Fibroblast of the aortic adventitia (primary cell): Measurements from ENCODE around the gene MGP. TPM values are rescaled to one million over a fixed set of nuclear protein-coding genes. Genes with fewer than 3 reads are reported as not detected.

Source experiments
- DNase-seq: peaks from one replicate; pipeline ENCODE4 v3.0.0-alpha.2; 2010; ENCODE audit warnings: low read depth
- H3K4me3 ChIP-seq: 2 replicates; pipeline ENCODE4 v1.5.1; 2011; ENCODE audit warnings: low read depth, mild to moderate bottlenecking, control low read depth, low read length, moderate library complexity
- total RNA-seq: library from RNA; depleted of rRNA; stranded (reverse); fragments of >200 nt; gene quantifications from 2 replicates; pipeline ENCODE4 v1.2.3, GENCODE V29; 2012; ENCODE audit warnings: low replicate concordance
- TF ChIP-seq, protein P1 (sequence below): IDR thresholded peaks from 2 replicates; pipeline ENCODE4 v1.5.1; 2011; ENCODE audit warnings: mild to moderate bottlenecking, low read length, control low read depth, inconsistent platforms; ENCODE audit not compliant: insufficient read depth

Gene MGP
- total RNA-seq, 1 donor = 223 TPM

DNA sequence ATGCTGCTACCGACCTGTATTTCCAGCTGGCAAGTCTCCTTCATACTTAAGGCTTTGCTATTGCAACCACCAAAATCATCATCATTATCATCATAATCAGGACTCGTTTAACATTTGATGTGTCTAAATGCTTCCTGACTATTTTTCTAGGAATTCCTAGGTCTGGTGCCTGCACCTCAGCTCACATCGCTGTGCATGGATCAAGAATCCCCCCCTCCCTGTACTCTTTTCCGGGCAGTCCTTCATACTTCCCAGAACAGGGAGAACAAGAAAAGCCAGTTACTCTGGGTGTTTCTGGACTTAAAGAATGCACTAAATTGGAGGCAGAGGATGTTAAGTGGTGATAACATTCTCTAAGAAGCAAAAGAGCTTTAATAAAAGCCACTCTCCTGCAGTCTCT, 43.3 kb upstream of the MGP start:
- TF ChIP-seq, protein P1, sequence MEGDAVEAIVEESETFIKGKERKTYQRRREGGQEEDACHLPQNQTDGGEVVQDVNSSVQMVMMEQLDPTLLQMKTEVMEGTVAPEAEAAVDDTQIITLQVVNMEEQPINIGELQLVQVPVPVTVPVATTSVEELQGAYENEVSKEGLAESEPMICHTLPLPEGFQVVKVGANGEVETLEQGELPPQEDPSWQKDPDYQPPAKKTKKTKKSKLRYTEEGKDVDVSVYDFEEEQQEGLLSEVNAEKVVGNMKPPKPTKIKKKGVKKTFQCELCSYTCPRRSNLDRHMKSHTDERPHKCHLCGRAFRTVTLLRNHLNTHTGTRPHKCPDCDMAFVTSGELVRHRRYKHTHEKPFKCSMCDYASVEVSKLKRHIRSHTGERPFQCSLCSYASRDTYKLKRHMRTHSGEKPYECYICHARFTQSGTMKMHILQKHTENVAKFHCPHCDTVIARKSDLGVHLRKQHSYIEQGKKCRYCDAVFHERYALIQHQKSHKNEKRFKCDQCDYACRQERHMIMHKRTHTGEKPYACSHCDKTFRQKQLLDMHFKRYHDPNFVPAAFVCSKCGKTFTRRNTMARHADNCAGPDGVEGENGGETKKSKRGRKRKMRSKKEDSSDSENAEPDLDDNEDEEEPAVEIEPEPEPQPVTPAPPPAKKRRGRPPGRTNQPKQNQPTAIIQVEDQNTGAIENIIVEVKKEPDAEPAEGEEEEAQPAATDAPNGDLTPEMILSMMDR = no peak
- DNase-seq = no peak
- no peak overlapping the region for H3K4me3 ChIP-seq

DNA sequence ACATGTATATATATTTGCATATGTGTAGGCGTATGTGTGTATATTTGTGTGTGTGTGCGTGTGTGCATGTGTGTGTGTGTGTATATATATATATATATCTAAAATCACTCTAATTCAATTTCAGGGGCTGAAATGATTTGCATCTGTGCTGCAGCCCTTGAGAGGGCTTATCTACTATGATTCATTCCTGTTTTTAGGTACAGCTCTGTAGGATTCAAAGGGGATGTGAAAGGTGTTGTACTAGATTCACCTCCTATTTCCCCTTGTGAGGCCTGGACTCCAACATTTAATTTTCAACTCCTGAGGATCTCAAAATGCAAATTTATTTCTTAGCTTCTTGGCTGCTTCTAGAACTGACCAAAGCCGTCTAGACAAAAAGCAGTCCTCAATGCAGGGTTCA, 41.6 kb upstream of the MGP start:
- no peak for DNase-seq
- no peak overlapping the region for H3K4me3 ChIP-seq
- TF ChIP-seq, protein P1 = no peak

DNA sequence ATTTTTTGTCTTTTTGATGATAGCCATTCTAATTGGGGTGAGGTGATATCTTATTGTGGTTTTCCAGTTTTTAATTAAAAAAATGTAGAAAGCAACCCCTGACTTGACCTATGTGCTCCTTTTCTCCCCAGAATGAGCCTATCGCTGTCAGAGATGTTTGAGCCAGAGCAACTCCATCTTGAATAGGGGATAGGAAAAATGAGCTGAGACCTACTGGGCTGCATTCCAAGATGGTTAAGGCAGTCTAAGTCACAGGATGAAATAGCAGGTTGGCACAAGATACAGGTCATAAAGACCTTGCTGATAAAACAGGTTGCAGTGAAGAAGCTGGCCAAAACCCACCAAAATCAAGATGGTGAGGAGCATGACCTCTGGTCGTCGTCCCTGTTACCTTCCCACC, 38.9 kb upstream of the MGP start:
- no peak overlapping the region for H3K4me3 ChIP-seq
- DNase-seq = no peak
- TF ChIP-seq, protein P1 = no peak

DNA sequence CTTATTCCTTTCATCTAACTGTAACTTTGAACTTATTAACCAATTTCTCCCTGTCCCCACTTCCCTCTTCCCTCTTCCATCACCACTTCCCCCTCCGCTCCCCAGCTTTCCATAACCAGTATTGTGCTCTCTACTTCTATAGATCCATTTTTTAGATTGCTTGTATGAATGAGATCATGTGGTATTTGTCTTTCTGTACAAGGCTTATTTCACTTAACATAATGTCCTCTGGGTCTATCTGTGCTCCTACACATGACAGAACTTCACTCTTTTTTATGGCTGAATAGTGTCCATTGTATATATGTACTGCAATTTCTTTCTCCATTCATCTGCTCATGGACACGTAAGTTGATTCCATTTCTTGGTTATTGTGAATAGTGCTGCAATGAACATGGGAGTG, 38.3 kb upstream of the MGP start:
- no peak overlapping the region for H3K4me3 ChIP-seq
- TF ChIP-seq, protein P1 = no peak
- DNase-seq = no peak

DNA sequence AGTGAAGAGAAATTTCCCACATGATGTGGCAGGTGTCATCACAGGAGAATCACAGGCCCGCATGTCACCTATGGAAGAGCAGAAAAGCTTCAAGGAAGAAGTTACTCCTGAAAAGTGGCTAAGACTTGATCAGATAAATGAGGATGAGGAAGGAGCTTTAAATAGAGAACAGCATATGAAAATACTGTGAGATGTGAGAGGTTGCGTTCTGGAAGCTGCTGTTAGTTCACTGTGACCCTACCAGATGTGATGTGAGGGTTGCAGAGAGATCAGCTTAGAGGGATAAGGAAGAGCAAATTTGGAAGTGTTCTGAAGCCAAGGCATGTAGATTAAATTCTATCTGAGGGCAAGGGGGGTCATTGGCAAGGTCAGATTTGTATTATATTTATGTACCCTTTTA, 35.6 kb upstream of the MGP start:
- DNase-seq = no peak
- H3K4me3 ChIP-seq = no peak overlapping the region
- TF ChIP-seq, protein P1 = no peak

DNA sequence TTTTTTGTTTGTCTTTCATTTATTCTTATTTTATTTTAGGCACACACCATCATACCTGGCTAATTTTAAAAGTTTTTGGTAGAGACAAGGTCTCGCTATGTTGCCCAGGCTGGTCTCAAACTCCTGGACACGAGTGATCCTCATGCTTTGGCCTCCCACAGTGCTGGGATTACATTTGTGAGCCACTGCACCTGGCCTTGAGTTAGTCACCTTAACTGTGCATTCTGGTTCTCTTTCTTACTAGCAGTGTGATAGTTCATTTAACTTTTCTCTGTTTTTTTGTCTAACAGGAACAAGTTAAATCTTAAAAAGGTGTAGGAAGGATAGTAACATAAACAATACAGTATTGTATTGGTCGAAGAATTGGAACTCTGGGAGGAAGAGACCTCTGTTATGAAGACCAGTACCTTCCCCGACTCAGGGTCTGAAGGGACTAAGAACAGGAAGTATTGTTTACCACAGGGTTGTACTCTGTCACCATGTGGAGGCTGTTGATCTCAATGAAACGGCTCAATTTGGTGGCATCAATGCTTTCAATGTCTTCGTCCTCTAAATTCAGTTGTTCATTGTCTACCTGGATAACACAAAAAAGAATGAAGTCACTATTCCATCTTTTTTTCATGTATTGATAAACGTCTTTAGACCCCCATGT, 34.9 kb upstream of the MGP start:
- H3K4me3 ChIP-seq = no peak overlapping the region
- DNase-seq = no peak
- TF ChIP-seq, protein P1 = no peak

DNA sequence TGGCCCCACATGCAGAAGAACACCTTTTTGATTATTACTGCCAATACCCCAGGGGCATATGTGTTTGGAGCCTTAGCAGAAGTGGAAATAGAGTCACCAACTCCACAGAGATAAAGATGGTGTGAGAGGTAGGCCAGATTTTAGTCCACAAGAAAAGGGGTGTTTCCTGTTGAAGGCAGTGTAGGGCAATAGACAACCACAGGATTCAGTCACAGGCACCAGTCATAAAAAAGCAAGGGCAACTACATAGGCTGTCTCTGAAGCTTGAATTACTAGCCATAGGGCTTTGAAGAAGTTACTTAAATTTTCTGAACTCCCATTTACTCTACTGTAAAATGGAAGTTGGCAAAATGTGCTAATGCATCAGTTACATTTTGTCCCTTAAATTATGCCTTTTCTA, 33.8 kb upstream of the MGP start:
- TF ChIP-seq, protein P1 = no peak
- H3K4me3 ChIP-seq = no peak overlapping the region
- no peak for DNase-seq
